Measurements from ENCODE around the gene GNPNAT1.

GNPNAT1 gene

GRCh38 chr14:52827426-52827825, 36.0 kb upstream of the GNPNAT1 start:
- Histone ChIP-seq H4K20me1 (no peaks in the 10 kb centered on the region), H3K4me2 (no peak overlapping the region), H3K9ac (no peak overlapping the region), H3K36me3 (no peaks in the 10 kb centered on the region), H3K27me3 (no peaks in the 10 kb centered on the region), H3K27ac (no peak overlapping the region), H3K4me1 (no peaks in the 10 kb centered on the region), H3K4me3 (no peak overlapping the region), H3K9me3 (replicated peaks in 1 of 11) (no peaks in the 10 kb centered on the region)
- TF ChIP-seq Cebpa-rat (IDR thresholded peaks at IDR 0.05): no peak

- Histone ChIP-seq H3K27ac (no peak overlapping the region), H3K4me1 (no peaks in the 10 kb centered on the region), H4K20me1 (no peaks in the 10 kb centered on the region), H3K36me3 (no peaks in the 10 kb centered on the region), H3K4me2 (no peak overlapping the region), H3K9me3 (replicated peaks in 1 of 11) (no peaks in the 10 kb centered on the region), H3K4me3 (no peak overlapping the region), H3K27me3 (no peaks in the 10 kb centered on the region), H3K9ac (no peak overlapping the region)
- no peak for TF ChIP-seq Cebpa-rat (IDR thresholded peaks at IDR 0.05)
Observed at GRCh38 chr14:52825085-52825484, 33.7 kb upstream of the GNPNAT1 start.

DNA sequence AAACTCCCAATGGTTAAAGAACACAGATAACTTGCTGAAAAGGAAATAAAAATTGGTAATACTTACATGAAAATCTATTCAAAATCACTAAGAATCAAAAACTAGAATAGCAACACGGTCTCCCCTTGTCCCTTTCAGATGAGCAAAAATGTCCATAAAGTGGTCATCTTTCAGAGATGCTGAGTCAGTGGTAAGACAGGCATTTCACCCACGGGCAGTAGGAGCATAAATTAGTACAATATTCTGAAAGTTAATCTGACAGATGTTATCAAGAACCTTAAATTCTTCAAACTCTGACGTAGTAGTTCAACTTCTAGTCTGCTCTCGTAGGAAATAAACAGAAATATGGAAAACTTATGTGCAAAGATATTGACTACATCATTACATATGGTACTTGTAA, 33.1 kb upstream of the GNPNAT1 start:
- Histone ChIP-seq H3K27me3 (no peaks in the 10 kb centered on the region), H3K36me3 (no peaks in the 10 kb centered on the region), H3K4me3 (no peak overlapping the region), H3K4me2 (no peak overlapping the region), H3K27ac (no peak overlapping the region), H3K9ac (no peak overlapping the region), H4K20me1 (no peaks in the 10 kb centered on the region), H3K4me1 (no peaks in the 10 kb centered on the region), H3K9me3 (replicated peaks in 1 of 11) (no peaks in the 10 kb centered on the region)
- no peak for TF ChIP-seq Cebpa-rat (IDR thresholded peaks at IDR 0.05)

GRCh38 chr14:52821805-52822250, 30.4 kb upstream of the GNPNAT1 start:
- Histone ChIP-seq H3K4me2 (no peak overlapping the region), H3K27ac (no peak overlapping the region)

DNA sequence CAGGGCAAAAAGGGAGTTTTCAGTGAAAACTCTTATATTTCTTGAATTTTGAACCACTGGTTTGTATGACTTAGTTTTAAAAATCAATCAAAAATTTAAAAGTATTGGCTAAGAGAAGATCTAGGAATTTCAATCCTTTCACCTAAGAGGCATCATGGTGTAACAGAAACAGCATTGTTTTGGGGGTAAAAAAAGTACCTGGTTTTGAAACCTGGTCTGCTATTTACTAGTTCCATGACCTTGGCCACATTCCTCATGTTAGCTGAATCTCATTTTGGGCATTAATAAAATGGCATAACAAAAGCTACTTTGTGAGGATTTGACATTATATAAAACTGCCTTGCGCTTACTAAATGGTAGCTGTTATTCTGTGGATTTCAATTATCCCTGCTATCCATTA, 16.7 kb upstream of the GNPNAT1 start:
- Histone ChIP-seq H3K4me2 (no peak overlapping the region), H3K9me3 (replicated peaks in 1 of 11) (no peaks in the 10 kb centered on the region), H3K27ac (no peak overlapping the region), H4K20me1 (no peaks in the 10 kb centered on the region), H3K4me3 (no peak overlapping the region), H3K27me3 (no peaks in the 10 kb centered on the region), H3K9ac (no peak overlapping the region), H3K36me3 (no peaks in the 10 kb centered on the region), H3K4me1 (no peaks in the 10 kb centered on the region)
- no peak for TF ChIP-seq Cebpa-rat (IDR thresholded peaks at IDR 0.05)

More at GRCh38 chr14:52821805-52822250, 30.4 kb upstream of the GNPNAT1 start:
- no peaks in the 10 kb centered on the region for H3K4me1 ChIP-seq
- H3K9ac ChIP-seq: 0 out of 22 replicates have a peak overlapping the region, but pooled peaks of 1 of the 11 experiments have one; percentile 17
- H3K4me3 ChIP-seq: no peak overlapping the region
- no peaks in the 10 kb centered on the region for H3K27me3 ChIP-seq
- no peaks in the 10 kb centered on the region for H3K9me3 ChIP-seq (replicated peaks in 1 of 11)
- H4K20me1 ChIP-seq: no peaks in the 10 kb centered on the region
- no peak for TF ChIP-seq Cebpa-rat (IDR thresholded peaks at IDR 0.05)
- H3K36me3 ChIP-seq: no peaks in the 10 kb centered on the region

DNA sequence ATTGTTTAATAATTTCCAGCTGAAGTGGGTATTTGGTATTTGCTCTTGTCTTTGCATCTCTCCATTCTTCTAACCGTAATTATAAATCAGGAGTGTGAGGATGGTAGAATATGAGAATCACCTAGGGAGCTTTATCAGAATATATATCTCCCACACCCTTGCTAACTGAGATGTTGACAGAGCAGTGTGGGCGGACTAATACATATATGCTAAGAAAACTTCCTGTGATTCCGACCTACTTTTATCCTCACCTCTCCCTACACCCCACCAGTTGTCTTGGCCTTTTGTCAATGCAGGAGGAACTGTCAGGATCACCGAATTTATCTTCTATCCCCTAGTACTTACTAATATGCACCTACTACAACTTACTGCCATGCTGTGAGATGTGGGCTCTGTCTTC, 14.7 kb upstream of the GNPNAT1 start:
- Histone ChIP-seq H3K4me3 (no peak overlapping the region), H3K36me3 (no peaks in the 10 kb centered on the region), H3K27me3 (no peaks in the 10 kb centered on the region), H3K9ac (no peak overlapping the region), H3K4me1 (peaks cover 5 to 11% (median 7%) of the 10 kb centered on the region in 10 experiments; a peak in 19 of 20 replicates), H4K20me1 (no peaks in the 10 kb centered on the region), H3K9me3 (replicated peaks in 1 of 11) (no peaks in the 10 kb centered on the region), H3K27ac (no peak overlapping the region), H3K4me2 (no peak overlapping the region)
- no peak for TF ChIP-seq Cebpa-rat (IDR thresholded peaks at IDR 0.05)

GRCh38 chr14:52802597-52802996, 11.2 kb upstream of the GNPNAT1 start:
- no peaks in the 10 kb centered on the region for H3K27me3 ChIP-seq
- H3K27ac ChIP-seq: no peak overlapping the region
- no peaks in the 10 kb centered on the region for H3K36me3 ChIP-seq
- H3K9ac ChIP-seq: no peak overlapping the region
- H3K4me3 ChIP-seq: no peak overlapping the region
- no peaks in the 10 kb centered on the region for H4K20me1 ChIP-seq
- peaks cover 0 to 5% (median 3%) of the 10 kb centered on the region in 11 experiments; a peak in 9 of 22 replicates for H3K9me3 ChIP-seq (replicated peaks in 1 of 11)
- TF ChIP-seq Cebpa-rat (IDR thresholded peaks at IDR 0.05): no peak
- no peak overlapping the region for H3K4me2 ChIP-seq
- peaks cover 9 to 15% (median 11%) of the 10 kb centered on the region in 10 experiments; a peak in 19 of 20 replicates for H3K4me1 ChIP-seq

GRCh38 chr14:52801014-52801712, 9.8 kb upstream of the GNPNAT1 start:
- no peaks in the 10 kb centered on the region for H3K27me3 ChIP-seq
- H3K9me3 ChIP-seq (replicated peaks in 1 of 11): peaks cover 6 to 18% (median 16%) of the 10 kb centered on the region in 11 experiments; a peak in 19 of 22 replicates
- TF ChIP-seq Cebpa-rat (IDR thresholded peaks at IDR 0.05): no peak
- H3K4me1 ChIP-seq: peaks cover 9 to 15% (median 11%) of the 10 kb centered on the region in 10 experiments; a peak in 19 of 20 replicates
- H4K20me1 ChIP-seq: no peaks in the 10 kb centered on the region
- H3K27ac ChIP-seq: peak overlapping the region in 7 of 11 experiments; percentile 20 to 64 (median 39); a peak in 11 of 22 replicates
- peak overlapping the region in 2 of 11 experiments; percentile 12 to 25; a peak in 2 of 22 replicates for H3K9ac ChIP-seq
- H3K36me3 ChIP-seq: no peaks in the 10 kb centered on the region
- H3K4me2 ChIP-seq: peak overlapping the region; percentile 8 to 50 (median 27); a peak in 16 of 22 replicates
- H3K4me3 ChIP-seq: no peak overlapping the region

DNA sequence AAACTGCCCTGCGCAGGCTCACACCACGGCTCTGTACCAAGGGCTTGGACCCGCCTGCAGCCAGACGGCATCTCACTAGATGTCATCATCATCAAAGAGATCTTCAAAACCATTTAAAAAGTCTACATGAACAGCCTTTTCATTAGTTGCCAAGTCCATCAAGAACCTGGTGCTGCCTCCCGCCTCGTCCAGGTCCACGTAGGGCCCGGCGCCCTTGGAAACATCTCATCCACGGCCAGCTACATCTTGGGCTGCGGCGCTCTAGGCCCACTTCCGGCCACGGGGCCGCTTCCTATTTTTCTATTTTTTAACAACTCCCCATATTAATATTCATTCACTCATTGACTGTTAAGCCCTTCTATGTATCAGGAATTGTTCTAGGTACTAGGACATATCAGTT, 7.4 kb upstream of the GNPNAT1 start:
- Histone ChIP-seq H3K4me2 (no peak overlapping the region), H3K9ac (no peak overlapping the region), H3K27me3 (no peaks in the 10 kb centered on the region), H3K4me3 (no peak overlapping the region), H3K36me3 (no peaks in the 10 kb centered on the region), H3K4me1 (peaks cover 9 to 15% (median 11%) of the 10 kb centered on the region in 10 experiments; a peak in 19 of 20 replicates), H4K20me1 (no peaks in the 10 kb centered on the region), H3K9me3 (replicated peaks in 1 of 11) (peaks cover 9 to 28% (median 20%) of the 10 kb centered on the region in 11 experiments; a peak in 19 of 22 replicates), H3K27ac (no peak overlapping the region)
- no peak for TF ChIP-seq Cebpa-rat (IDR thresholded peaks at IDR 0.05)

- Histone ChIP-seq H3K27ac (no peak overlapping the region), H3K4me2 (no peak overlapping the region), H3K9ac (no peak overlapping the region), H3K4me3 (no peak overlapping the region), H3K27me3 (no peaks in the 10 kb centered on the region), H3K4me1 (peaks cover 9 to 15% (median 11%) of the 10 kb centered on the region in 10 experiments; a peak in 19 of 20 replicates), H3K36me3 (no peaks in the 10 kb centered on the region), H3K9me3 (replicated peaks in 1 of 11) (peaks cover 9 to 28% (median 20%) of the 10 kb centered on the region in 11 experiments; a peak in 19 of 22 replicates), H4K20me1 (no peaks in the 10 kb centered on the region)
- TF ChIP-seq Cebpa-rat (IDR thresholded peaks at IDR 0.05): no peak
Observed at GRCh38 chr14:52797653-52798052, 6.2 kb upstream of the GNPNAT1 start.

Measured in BLaER1 treated with 17β-estradiol and CSF1 and Interleukin-3, amounts not matched to agents 10 nM and 100 nM (cell line).